ENCODE results near the gene NCBP2L.

The NCBP2L gene

GRCh38 chrX:107823456-107823855 lies 45.9 kb downstream of the NCBP2L start:
- H3K9ac ChIP-seq (ENCODE audit: low read depth, low read length, poor library complexity, severe bottlenecking) = no peak overlapping the region
- no peaks in the 10 kb centered on the region for H4K20me1 ChIP-seq (ENCODE audit: insufficient read depth, low read length, poor library complexity, severe bottlenecking)
- H2AFZ ChIP-seq (ENCODE audit: low read length) = no peak overlapping the region
- no peak for TF ChIP-seq CTCF (conservative IDR thresholded peaks at IDR 0.05; ENCODE audit: low read length)
- TF ChIP-seq EZH2phosphoT487 (IDR thresholded peaks at IDR 0.05; ENCODE audit: borderline replicate concordance) = no peak
- H3K36me3 ChIP-seq (ENCODE audit: insufficient read depth, low read length) = no peaks in the 10 kb centered on the region
- H3K9me3 ChIP-seq (ENCODE audit: insufficient read depth, low read depth, low read length) = no peaks in the 10 kb centered on the region; the same call in 1 of the 2 replicates
- H3K27me3 ChIP-seq (ENCODE audit: insufficient read depth, low read length, poor library complexity, severe bottlenecking) = no peaks in the 10 kb centered on the region
- no peak overlapping the region for H3K4me3 ChIP-seq (ENCODE audit: low read length, poor library complexity, severe bottlenecking)
- H3F3A ChIP-seq (ENCODE audit: low read depth) = no peaks in the 10 kb centered on the region
- no peak overlapping the region for H3K4me2 ChIP-seq (ENCODE audit: low read depth, low read length, poor library complexity, severe bottlenecking)
- H3K9me2 ChIP-seq (replicated peaks; ENCODE audit: low read depth, low read length) = no peaks in the 10 kb centered on the region
- H3K79me2 ChIP-seq (ENCODE audit: insufficient read depth, low read length) = no peaks in the 10 kb centered on the region
- H3K4me1 ChIP-seq (ENCODE audit: insufficient read depth, low read length, poor library complexity, severe bottlenecking) = peaks cover 12% of the 10 kb centered on the region

GRCh38 chrX:107825698-107826237 lies 48.2 kb downstream of the NCBP2L start, which contains the start of gene MID2:
Gene MID2 (plus strand): TSS chrX:107825866. CDS start chrX:107826427, 561 bp downstream.
- Histone ChIP-seq H3K4me1 (ENCODE audit: insufficient read depth, low read length, poor library complexity, severe bottlenecking) (peaks cover 12% of the 10 kb centered on the region), H3K9ac (ENCODE audit: low read depth, low read length, poor library complexity, severe bottlenecking) (peak within 1 kb of the TSS; percentile 68), H2AFZ (ENCODE audit: low read length) (peak within 1 kb of the TSS; percentile 85)

GRCh38 chrX:107826238-107827029 lies 48.9 kb downstream of the NCBP2L start:
- no peaks in the 10 kb centered on the region for H3K36me3 ChIP-seq (ENCODE audit: insufficient read depth, low read length)
- no peaks in the 10 kb centered on the region for H3K27me3 ChIP-seq (ENCODE audit: insufficient read depth, low read length, poor library complexity, severe bottlenecking)
- peak overlapping the region; percentile 65 for H3K4me2 ChIP-seq (ENCODE audit: low read depth, low read length, poor library complexity, severe bottlenecking)
- peak overlapping the region; percentile 68 for H3K9ac ChIP-seq (ENCODE audit: low read depth, low read length, poor library complexity, severe bottlenecking)
- no peaks in the 10 kb centered on the region for H3K79me2 ChIP-seq (ENCODE audit: insufficient read depth, low read length)
- no peaks in the 10 kb centered on the region for H3K9me3 ChIP-seq (ENCODE audit: insufficient read depth, low read depth, low read length)
- TF ChIP-seq CTCF (conservative IDR thresholded peaks at IDR 0.05; ENCODE audit: low read length) (no peak), EZH2phosphoT487 (IDR thresholded peaks at IDR 0.05; ENCODE audit: borderline replicate concordance) (no peak)
- H3F3A ChIP-seq (ENCODE audit: low read depth) = no peaks in the 10 kb centered on the region
- no peaks in the 10 kb centered on the region for H4K20me1 ChIP-seq (ENCODE audit: insufficient read depth, low read length, poor library complexity, severe bottlenecking)
- H3K4me1 ChIP-seq (ENCODE audit: insufficient read depth, low read length, poor library complexity, severe bottlenecking) = peaks cover 12% of the 10 kb centered on the region
- peak overlapping the region; percentile 85; the same call in 1 of the 2 replicates for H2AFZ ChIP-seq (ENCODE audit: low read length)
- no peaks in the 10 kb centered on the region for H3K9me2 ChIP-seq (replicated peaks; ENCODE audit: low read depth, low read length)
- H3K4me3 ChIP-seq (ENCODE audit: low read length, poor library complexity, severe bottlenecking) = peak overlapping the region; percentile 75

More at GRCh38 chrX:107825698-107826237, 48.2 kb downstream of the NCBP2L start, which contains the start of gene MID2:
- H3K4me2 ChIP-seq (ENCODE audit: low read depth, low read length, poor library complexity, severe bottlenecking) = peak within 1 kb of the TSS; percentile 65
- no peaks in the 10 kb centered on the region for H4K20me1 ChIP-seq (ENCODE audit: insufficient read depth, low read length, poor library complexity, severe bottlenecking)
- H3K4me3 ChIP-seq (ENCODE audit: low read length, poor library complexity, severe bottlenecking) = peak within 1 kb of the TSS; percentile 75
- no peaks in the 10 kb centered on the region for H3F3A ChIP-seq (ENCODE audit: low read depth)
- no peaks in the 10 kb centered on the region for H3K9me3 ChIP-seq (ENCODE audit: insufficient read depth, low read depth, low read length)
- no peaks in the 10 kb centered on the region for H3K36me3 ChIP-seq (ENCODE audit: insufficient read depth, low read length)
- H3K79me2 ChIP-seq (ENCODE audit: insufficient read depth, low read length) = no peaks in the 10 kb centered on the region
- no peaks in the 10 kb centered on the region for H3K9me2 ChIP-seq (replicated peaks; ENCODE audit: low read depth, low read length)
- TF ChIP-seq EZH2phosphoT487 (IDR thresholded peaks at IDR 0.05; ENCODE audit: borderline replicate concordance) (no peak), CTCF (conservative IDR thresholded peaks at IDR 0.05; ENCODE audit: low read length) (no peak)
- no peaks in the 10 kb centered on the region for H3K27me3 ChIP-seq (ENCODE audit: insufficient read depth, low read length, poor library complexity, severe bottlenecking)

Measured in Loucy (cell line).